AG09309 (cell line): ENCODE results near the gene RNF223.

Source experiments
- DNase-seq: peaks from one replicate; pipeline ENCODE4 v3.0.0-alpha.2; 2010; ENCODE audit warnings: low read depth
- H3K4me3 ChIP-seq: 2 replicates; pipeline ENCODE4 v1.5.1; 2011; ENCODE audit warnings: mild to moderate bottlenecking, low read depth, low read length, moderate library complexity; ENCODE audit not compliant: control insufficient read depth
- TF ChIP-seq, protein P1 (sequence below): IDR thresholded peaks from 2 replicates; pipeline ENCODE4 v1.5.1; 2011; ENCODE audit warnings: mild to moderate bottlenecking, low read depth, low read length, inconsistent platforms; ENCODE audit not compliant: insufficient read depth, control insufficient read depth; ENCODE audit errors: missing control alignments

The RNF223 gene

DNA sequence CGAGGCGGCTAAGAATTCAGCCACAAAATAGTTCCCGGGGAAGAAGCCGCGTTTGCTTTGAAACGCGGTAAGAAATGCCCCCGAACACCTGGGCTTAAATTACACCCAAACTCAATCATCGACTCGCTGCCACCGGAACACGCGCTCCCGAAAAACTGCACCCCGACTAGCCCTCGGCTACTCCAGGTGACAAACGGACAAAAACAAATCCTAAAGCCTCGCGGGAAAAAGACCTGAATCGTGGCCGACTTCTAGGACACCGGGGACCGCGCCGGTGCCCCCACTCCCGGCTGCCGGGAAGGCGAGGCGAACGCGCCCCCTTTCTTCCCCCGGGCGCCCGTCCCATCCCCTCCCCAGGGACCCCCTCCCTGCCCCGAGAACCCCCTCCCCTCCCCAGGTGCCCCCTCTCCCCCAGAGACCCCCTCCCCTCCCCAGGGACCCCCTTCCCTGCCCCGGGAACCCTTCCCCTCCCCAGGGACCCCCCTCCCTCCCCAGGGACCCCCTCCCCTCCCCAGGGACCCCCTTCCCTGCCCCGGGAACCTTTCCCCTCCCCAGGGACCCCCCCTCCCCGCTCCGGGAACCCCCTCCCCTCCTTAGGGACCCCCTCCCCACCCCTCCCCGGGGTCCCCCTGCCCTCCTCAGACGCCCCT, 41.2 kb upstream of the RNF223 start:
- no peak for DNase-seq
- TF ChIP-seq, protein P1, sequence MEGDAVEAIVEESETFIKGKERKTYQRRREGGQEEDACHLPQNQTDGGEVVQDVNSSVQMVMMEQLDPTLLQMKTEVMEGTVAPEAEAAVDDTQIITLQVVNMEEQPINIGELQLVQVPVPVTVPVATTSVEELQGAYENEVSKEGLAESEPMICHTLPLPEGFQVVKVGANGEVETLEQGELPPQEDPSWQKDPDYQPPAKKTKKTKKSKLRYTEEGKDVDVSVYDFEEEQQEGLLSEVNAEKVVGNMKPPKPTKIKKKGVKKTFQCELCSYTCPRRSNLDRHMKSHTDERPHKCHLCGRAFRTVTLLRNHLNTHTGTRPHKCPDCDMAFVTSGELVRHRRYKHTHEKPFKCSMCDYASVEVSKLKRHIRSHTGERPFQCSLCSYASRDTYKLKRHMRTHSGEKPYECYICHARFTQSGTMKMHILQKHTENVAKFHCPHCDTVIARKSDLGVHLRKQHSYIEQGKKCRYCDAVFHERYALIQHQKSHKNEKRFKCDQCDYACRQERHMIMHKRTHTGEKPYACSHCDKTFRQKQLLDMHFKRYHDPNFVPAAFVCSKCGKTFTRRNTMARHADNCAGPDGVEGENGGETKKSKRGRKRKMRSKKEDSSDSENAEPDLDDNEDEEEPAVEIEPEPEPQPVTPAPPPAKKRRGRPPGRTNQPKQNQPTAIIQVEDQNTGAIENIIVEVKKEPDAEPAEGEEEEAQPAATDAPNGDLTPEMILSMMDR, result no peak
- H3K4me3 ChIP-seq, result peak overlapping the region; percentile 58

DNA sequence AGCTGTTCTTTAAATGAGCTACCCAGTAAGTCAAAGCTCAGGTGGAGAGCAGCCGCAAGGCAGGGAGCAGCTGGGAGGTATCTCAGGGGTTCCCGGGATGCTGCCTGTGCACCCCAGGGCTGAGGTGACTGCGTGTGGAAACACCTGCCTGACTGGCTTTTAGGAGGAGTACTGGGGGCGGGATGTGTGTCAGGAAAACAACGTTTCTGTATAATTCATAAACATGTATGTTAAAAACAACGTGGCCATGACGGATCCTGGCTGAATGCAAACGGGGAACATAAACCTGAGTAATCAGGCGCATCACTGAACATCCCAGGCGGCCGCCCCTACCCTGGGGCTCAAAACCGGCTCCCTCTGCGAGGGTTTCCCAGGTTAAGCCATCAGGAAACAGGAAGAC, 40.3 kb upstream of the RNF223 start:
- no peak overlapping the region for H3K4me3 ChIP-seq
- TF ChIP-seq, protein P1, result no peak
- DNase-seq, result no peak

DNA sequence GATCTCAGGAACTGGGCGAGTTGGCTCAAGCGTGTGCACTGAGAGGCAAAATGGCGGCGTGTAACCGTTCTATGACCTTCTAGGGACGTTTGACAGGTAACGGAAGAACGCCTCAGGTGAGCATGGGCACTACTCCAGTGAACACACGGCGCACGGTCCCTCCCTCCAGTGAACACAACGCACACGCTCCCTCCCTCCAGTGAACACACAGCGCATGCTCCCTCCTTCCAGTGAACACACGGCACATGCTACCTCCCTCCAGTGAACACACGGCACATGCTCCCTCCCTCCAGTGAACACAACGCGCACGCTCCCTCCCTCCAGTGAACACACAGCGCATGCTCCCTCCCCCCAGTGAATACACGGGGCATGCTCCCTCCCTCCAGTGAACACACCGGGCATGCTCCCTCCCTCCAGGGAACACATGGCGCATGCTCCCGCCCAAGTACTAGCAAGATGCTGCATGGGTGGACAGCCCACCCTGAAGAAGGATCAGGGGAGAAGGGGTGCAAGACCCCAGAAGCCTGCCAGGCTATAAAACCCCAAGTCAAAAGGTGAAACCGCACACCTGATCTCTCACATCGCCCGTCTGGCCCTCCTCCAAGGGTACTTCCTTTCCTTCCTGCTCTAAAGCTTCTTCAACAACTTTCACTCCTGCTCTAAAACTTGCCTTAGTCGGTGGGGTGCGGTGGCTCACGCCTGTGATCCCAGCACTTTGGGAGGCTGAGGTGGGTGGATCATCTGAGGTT, 38.3 kb upstream of the RNF223 start:
- DNase-seq, result no peak
- TF ChIP-seq, protein P1, result no peak
- H3K4me3 ChIP-seq, result no peak overlapping the region

DNA sequence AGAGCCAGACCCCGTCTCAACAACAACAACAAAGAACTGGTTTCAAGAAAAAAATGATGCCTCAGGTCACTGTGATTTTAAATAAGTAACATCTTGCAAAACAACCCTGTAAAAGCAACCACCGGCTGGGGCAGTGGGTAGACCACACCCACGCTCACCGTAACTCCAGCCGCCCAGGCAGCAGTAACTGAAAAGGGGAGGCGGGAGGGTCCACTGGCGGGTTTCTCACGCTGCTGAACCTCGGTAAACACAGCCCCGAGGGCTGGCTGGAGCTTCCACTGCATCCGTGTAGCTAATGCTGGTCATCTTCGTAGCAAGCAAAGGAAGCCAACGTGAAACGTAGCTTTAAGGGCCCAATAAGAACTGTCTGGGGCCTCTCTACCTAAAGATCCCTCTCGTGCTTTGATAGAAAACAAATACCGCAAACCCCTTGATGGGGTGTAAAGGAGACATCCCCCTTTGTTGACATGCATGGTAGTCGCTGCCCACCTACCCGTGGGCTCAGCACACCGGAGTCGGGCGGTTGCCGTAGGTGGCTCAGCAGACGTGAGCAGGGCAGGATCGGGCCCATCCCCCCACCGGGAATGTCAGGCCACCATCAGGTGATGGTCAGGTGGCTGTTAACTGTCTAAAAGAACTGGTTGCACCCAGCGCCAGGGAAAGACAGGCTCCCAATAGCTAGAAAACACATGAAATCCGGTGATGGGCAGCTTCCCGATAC, 37.6 kb upstream of the RNF223 start:
- TF ChIP-seq, protein P1, result no peak
- no peak overlapping the region for H3K4me3 ChIP-seq
- DNase-seq, result no peak

DNA sequence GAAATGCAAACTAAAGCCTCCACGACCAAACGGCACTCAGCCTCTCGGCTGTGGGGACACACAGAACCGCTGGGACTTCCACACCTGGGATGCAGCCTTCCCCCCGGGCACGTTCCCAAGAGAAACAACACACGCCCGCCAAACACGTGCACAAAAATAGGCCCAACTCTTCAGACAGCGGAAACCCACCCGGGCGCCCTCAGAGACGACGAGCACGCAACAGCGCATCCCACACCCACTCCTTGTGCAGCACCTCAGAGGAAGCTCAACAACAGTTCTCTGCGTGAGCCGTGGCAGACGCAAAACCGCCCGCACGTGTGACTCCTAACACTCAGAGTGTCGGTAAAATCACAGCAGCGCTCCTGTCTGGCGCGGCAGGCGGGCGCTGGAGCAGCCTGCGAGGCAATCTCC, 36.5 kb upstream of the RNF223 start:
- no peak overlapping the region for H3K4me3 ChIP-seq
- TF ChIP-seq, protein P1, result no peak
- DNase-seq, result no peak

DNA sequence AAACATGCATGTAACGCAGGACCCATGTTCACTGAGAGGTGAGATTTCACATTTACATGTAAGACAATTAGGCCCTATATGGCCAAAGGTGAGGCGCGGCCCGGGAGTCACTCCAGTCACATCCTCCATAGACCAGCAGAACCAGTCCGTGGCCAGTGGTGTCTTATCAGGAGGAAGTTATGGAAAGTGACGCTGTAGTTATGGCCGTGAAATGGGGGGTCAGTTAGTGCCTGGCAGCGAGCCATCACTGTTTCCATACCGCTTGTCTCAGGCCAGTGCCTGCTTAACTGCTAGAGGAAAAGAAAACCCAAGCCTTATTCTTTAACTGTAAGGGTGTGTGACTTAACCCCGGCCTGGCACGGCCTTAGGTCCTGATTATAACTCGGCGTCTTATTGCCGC, 35.6 kb upstream of the RNF223 start:
- DNase-seq, result no peak
- TF ChIP-seq, protein P1, result no peak
- no peak overlapping the region for H3K4me3 ChIP-seq
